ENCODE data around the gene RBFOX2.

GRCh38 chr22:36022697-36023096 is 5.9 kb downstream of the RBFOX2 start:
- TF ChIP-seq CTCF (IDR thresholded peaks at IDR 0.05) (no peak), EZH2 (IDR thresholded peaks at IDR 0.05; ENCODE audit: borderline replicate concordance, insufficient read depth, low read depth, low read length, poor library complexity, severe bottlenecking) (no peak)

Data from B cell (primary cell).